Vagina (tissue), 2 donors: Measurements from ENCODE around the gene RFFL.

Source experiments
- POLR2A ChIP-seq, 2 donors: fragments of 450-650 bp; IDR thresholded peaks; one replicate each; pipeline ENCODE4 v1.6.1; 2017; ENCODE audit warnings: antibody characterized with exemption in 2 of 2, mild to moderate bottlenecking in 2 of 2, moderate library complexity in 2 of 2
- POLR2AphosphoS5 ChIP-seq, 2 donors: sonication (generic); formaldehyde crosslinking; IDR thresholded peaks; one replicate each; pipeline ENCODE4 v1.9.0; 2017; ENCODE audit warnings: antibody characterized with exemption in 2 of 2, mild to moderate bottlenecking in 2 of 2, low read depth in 1 of 2; ENCODE audit not compliant: insufficient read depth in 1 of 2

DNA sequence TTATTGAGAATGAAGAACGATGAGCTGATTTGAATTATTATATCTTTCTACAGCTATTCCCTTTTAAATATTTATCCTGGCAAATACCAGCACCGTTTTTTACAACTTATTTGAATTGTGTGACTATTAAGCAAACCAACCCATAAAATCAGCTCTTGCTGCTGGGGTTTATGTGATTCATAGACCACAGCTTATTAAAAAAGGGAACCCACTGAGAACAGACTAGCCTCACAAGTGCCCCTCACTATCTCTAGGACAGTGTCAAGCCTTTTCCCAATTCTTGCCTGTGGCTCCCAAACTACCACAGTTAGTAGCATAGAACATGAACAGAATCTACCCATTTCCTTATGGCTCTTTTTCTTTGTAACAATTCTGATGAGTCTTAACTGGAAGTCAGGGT, 89.3 kb downstream of the RFFL start:
- TF ChIP-seq POLR2AphosphoS5 (IDR thresholded peaks at IDR 0.05; ENCODE audit: insufficient read depth in 1 of 2, low read depth in 1 of 2) (no peak), POLR2A (IDR thresholded peaks at IDR 0.05) (no peak)
